ENCODE data around the gene CARS2.

The CARS2 gene

DNA sequence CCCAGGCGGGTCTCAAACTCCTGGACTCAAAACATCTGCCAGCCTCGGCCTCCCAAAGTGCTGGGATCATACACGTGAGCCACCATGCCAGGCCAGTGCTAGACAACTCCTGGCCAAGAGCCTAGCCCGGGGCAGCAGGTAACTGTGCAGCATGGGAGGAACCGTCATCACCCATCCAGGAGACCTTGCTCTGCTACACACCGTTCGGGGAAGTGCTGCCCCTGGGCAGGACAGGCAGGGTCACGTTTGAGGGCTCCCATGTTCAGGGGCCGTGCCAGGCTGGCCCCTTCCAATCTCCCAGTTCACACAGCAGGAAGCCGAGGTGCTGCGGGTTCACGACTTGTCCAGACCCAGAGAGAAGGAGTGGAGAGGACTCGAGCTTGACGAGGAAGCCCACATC, 55.5 kb downstream of the CARS2 start:
- Histone ChIP-seq H3K27ac (ENCODE audit: low read length) (no peak overlapping the region), H3K4me1 (ENCODE audit: insufficient read depth, low read length) (no peaks in the 10 kb centered on the region), H3K9ac (ENCODE audit: low read depth, low read length) (no peak overlapping the region), H3K36me3 (ENCODE audit: insufficient read depth, low read length) (peaks cover 73% of the 10 kb centered on the region), H3K79me2 (ENCODE audit: insufficient read depth, low read length) (no peaks in the 10 kb centered on the region; the same call in 1 of the 2 replicates), H3K4me2 (ENCODE audit: insufficient read depth, low read length) (no peak overlapping the region), H3K4me3 (ENCODE audit: low read depth in 1 of 2, low read length in 2 of 2) (no peak overlapping the region), H2AFZ (ENCODE audit: low read depth, low read length) (no peak overlapping the region), H4K20me1 (ENCODE audit: insufficient read depth, low read length) (peaks cover 42% of the 10 kb centered on the region), H3K9me3 (ENCODE audit: insufficient read depth, low read length, severe bottlenecking) (no peaks in the 10 kb centered on the region), H3K27me3 (ENCODE audit: insufficient read depth, low read length, poor library complexity) (no peaks in the 10 kb centered on the region)
- ATAC-seq (ENCODE audit: insufficient read depth, low read depth) (no peak), DNase-seq (no peak)
- no peak for TF ChIP-seq EZH2 (IDR thresholded peaks at IDR 0.05; ENCODE audit: borderline replicate concordance, low read depth, low read length, severe bottlenecking)
- TF ChIP-seq, protein P1, sequence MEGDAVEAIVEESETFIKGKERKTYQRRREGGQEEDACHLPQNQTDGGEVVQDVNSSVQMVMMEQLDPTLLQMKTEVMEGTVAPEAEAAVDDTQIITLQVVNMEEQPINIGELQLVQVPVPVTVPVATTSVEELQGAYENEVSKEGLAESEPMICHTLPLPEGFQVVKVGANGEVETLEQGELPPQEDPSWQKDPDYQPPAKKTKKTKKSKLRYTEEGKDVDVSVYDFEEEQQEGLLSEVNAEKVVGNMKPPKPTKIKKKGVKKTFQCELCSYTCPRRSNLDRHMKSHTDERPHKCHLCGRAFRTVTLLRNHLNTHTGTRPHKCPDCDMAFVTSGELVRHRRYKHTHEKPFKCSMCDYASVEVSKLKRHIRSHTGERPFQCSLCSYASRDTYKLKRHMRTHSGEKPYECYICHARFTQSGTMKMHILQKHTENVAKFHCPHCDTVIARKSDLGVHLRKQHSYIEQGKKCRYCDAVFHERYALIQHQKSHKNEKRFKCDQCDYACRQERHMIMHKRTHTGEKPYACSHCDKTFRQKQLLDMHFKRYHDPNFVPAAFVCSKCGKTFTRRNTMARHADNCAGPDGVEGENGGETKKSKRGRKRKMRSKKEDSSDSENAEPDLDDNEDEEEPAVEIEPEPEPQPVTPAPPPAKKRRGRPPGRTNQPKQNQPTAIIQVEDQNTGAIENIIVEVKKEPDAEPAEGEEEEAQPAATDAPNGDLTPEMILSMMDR (IDR thresholded peaks at IDR 0.05; ENCODE audit: borderline replicate concordance, extremely low read depth, low read length, poor library complexity, severe bottlenecking): no peak

DNA sequence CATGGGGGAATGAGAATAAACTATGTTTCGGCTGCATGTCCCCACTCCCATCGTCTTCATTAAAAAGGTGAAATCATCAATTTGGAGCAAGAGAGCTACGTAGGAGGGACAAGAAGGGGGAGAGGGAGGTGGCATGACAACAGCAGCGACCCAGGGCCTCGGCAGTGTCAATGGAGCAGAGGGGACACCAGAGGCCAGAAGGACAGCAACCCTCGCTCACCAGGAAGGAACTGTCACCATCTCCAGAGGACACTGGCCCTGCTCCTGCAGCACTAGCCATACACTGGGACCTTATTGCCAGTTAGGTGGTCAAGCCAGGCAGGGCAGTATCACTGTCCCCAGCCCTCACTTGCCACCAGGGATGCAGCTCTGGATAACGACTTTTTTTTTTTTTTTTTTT, 56.4 kb downstream of the CARS2 start:
- DNase-seq (no peak), ATAC-seq (ENCODE audit: insufficient read depth, low read depth) (no peak)
- Histone ChIP-seq H2AFZ (ENCODE audit: low read depth, low read length) (no peak overlapping the region), H3K27me3 (ENCODE audit: insufficient read depth, low read length, poor library complexity) (no peaks in the 10 kb centered on the region), H3K9me3 (ENCODE audit: insufficient read depth, low read length, severe bottlenecking) (no peaks in the 10 kb centered on the region), H3K4me3 (ENCODE audit: low read depth in 1 of 2, low read length in 2 of 2) (no peak overlapping the region), H3K36me3 (ENCODE audit: insufficient read depth, low read length) (peaks cover 79% of the 10 kb centered on the region), H3K9ac (ENCODE audit: low read depth, low read length) (no peak overlapping the region), H4K20me1 (ENCODE audit: insufficient read depth, low read length) (peaks cover 43% of the 10 kb centered on the region), H3K4me2 (ENCODE audit: insufficient read depth, low read length) (no peak overlapping the region), H3K4me1 (ENCODE audit: insufficient read depth, low read length) (no peaks in the 10 kb centered on the region), H3K27ac (ENCODE audit: low read length) (no peak overlapping the region), H3K79me2 (ENCODE audit: insufficient read depth, low read length) (no peaks in the 10 kb centered on the region; the same call in 1 of the 2 replicates)
- TF ChIP-seq, protein P1 (IDR thresholded peaks at IDR 0.05; ENCODE audit: borderline replicate concordance, extremely low read depth, low read length, poor library complexity, severe bottlenecking): no peak
- no peak for TF ChIP-seq EZH2 (IDR thresholded peaks at IDR 0.05; ENCODE audit: borderline replicate concordance, low read depth, low read length, severe bottlenecking)

DNA sequence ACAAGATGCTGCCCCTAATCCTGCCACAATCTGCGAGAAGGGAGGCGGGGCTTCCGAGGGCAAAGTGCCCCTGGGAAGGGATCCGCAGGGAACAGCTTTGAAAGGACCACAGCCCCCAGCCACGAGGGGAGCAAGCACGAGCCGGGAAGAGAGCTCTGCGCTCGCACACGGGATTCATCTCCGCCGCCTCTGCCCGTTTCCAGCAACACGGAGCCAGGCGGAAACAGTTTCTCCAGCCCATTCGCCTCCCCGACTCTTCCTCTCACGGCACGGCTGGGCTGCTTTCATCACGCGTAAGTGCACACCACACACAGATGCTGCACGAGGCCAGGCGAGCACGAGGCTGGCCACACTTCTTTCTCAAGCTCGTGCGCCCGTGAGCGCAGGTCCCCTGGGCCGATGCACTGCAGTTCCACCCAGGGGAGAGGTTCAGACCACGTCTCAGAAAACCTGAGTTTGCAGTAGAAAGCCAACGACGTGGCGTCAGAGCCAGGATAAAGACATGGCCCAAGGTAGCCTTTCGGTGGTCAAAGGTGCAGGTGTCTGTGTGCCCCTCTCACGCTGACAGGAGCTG, 57.0 kb downstream of the CARS2 start:
- ATAC-seq (ENCODE audit: insufficient read depth, low read depth) (no peak), DNase-seq (no peak)
- no peaks in the 10 kb centered on the region for H3K9me3 ChIP-seq (ENCODE audit: insufficient read depth, low read length, severe bottlenecking)
- H3K4me1 ChIP-seq (ENCODE audit: insufficient read depth, low read length): no peaks in the 10 kb centered on the region
- H3K4me3 ChIP-seq (ENCODE audit: low read depth in 1 of 2, low read length in 2 of 2): no peak overlapping the region
- no peak overlapping the region for H3K4me2 ChIP-seq (ENCODE audit: insufficient read depth, low read length)
- H4K20me1 ChIP-seq (ENCODE audit: insufficient read depth, low read length): peaks cover 39% of the 10 kb centered on the region
- H3K9ac ChIP-seq (ENCODE audit: low read depth, low read length): no peak overlapping the region
- H3K79me2 ChIP-seq (ENCODE audit: insufficient read depth, low read length): no peaks in the 10 kb centered on the region; the same call in 1 of the 2 replicates
- H2AFZ ChIP-seq (ENCODE audit: low read depth, low read length): no peak overlapping the region
- no peak overlapping the region for H3K27ac ChIP-seq (ENCODE audit: low read length)
- no peaks in the 10 kb centered on the region for H3K27me3 ChIP-seq (ENCODE audit: insufficient read depth, low read length, poor library complexity)
- H3K36me3 ChIP-seq (ENCODE audit: insufficient read depth, low read length): peaks cover 79% of the 10 kb centered on the region
- no peak for TF ChIP-seq EZH2 (IDR thresholded peaks at IDR 0.05; ENCODE audit: borderline replicate concordance, low read depth, low read length, severe bottlenecking)
- TF ChIP-seq, protein P1 (IDR thresholded peaks at IDR 0.05; ENCODE audit: borderline replicate concordance, extremely low read depth, low read length, poor library complexity, severe bottlenecking): no peak

All from DND-41 (cell line).